GM19467 (cell line): ENCODE data around the gene MSL3B.

Source experiments
- ATAC-seq: cut with Tn5 transposase; IDR thresholded peaks from one replicate; pipeline ENCODE4 v1.9.1; 2021; ENCODE audit warnings: mild to moderate bottlenecking, moderate library complexity; ENCODE audit not compliant: unreplicated experiment

Gene MSL3B

GRCh38 chr2:233818639-233819621 is 49.3 kb downstream of the MSL3B start:
- no peak for ATAC-seq

- no peak for ATAC-seq
Observed at GRCh38 chr2:233817995-233818638, 50.1 kb downstream of the MSL3B start.

GRCh38 chr2:233817361-233817911 is 50.8 kb downstream of the MSL3B start:
- no peak for ATAC-seq

- ATAC-seq, result no peak
Observed at GRCh38 chr2:233816771-233817170, 51.4 kb downstream of the MSL3B start.

GRCh38 chr2:233816334-233816733 is 51.9 kb downstream of the MSL3B start:
- ATAC-seq, result no peak

GRCh38 chr2:233815861-233816260 is 52.3 kb downstream of the MSL3B start:
- ATAC-seq, result no peak
